ENCODE measurements around the gene SUPT20H. TPM values are rescaled to one million over a fixed set of nuclear protein-coding genes. Genes with fewer than 3 reads are reported as not detected.

Gene SUPT20H
- total RNA-seq, 1 donor: 42.6 TPM

- H3K4me3 ChIP-seq (ENCODE audit: low read length): peak overlapping the region; percentile 91
These were observed 60.9 kb downstream of the SUPT20H start for GRCh38 chr13:36998624-36999041.

GRCh38 chr13:36997716-36998427 is 61.6 kb downstream of the SUPT20H start:
- Histone ChIP-seq H3K9me3 (ENCODE audit: low read depth, low read length) (no peaks in the 10 kb centered on the region), H3K4me1 (ENCODE audit: insufficient read depth, low read length) (peaks cover 18% of the 10 kb centered on the region), H3K4me3 (ENCODE audit: low read length) (peak overlapping the region; percentile 91), H3K27me3 (ENCODE audit: insufficient read depth, low read length) (no peaks in the 10 kb centered on the region)

More at GRCh38 chr13:36998624-36999041, 60.9 kb downstream of the SUPT20H start:
- Histone ChIP-seq H3K27me3 (ENCODE audit: insufficient read depth, low read length) (no peaks in the 10 kb centered on the region), H3K4me1 (ENCODE audit: insufficient read depth, low read length) (peaks cover 18% of the 10 kb centered on the region), H3K9me3 (ENCODE audit: low read depth, low read length) (no peaks in the 10 kb centered on the region)

GRCh38 chr13:36992362-36992761 is 67.1 kb downstream of the SUPT20H start:
- Histone ChIP-seq H3K4me3 (ENCODE audit: low read length) (no peak overlapping the region), H3K9me3 (ENCODE audit: low read depth, low read length) (no peaks in the 10 kb centered on the region), H3K4me1 (ENCODE audit: insufficient read depth, low read length) (no peaks in the 10 kb centered on the region), H3K27me3 (ENCODE audit: insufficient read depth, low read length) (no peaks in the 10 kb centered on the region)

DNA sequence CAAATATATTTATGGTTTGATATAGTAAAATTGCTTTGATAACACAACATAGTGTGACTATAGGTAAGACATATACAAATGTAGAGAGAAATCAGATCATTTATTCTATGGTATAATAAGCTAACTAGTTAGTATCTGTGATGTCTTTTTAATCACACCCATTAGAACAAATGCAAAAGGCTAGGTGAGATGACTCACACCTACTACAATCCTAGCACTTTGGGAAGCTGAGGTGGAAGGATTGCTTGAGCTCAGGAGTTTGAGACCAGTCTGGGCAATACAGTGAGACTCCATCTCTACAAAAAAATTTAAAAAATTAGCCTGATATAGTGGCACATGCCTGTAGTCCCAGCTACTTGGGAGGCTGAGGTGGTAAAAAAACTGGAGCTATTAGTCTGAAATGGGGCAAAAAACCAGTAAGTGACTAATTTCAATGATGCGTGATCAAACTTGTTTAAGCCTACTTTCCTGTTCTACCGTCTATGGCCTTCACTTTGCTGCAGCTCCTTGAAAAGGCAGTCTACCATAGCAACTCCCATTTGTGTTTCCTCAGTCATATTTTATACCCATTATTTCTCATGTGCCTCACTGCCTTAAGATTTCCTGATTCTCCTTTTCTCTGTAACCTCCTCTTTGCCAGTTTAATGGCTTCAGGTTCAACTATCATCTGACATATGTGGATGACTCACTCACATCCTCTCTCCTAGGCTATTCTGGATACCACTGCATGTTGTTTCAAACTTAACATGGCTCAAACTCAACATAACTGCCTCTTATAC is 72.8 kb downstream of the SUPT20H start:
- no peaks in the 10 kb centered on the region for H3K4me1 ChIP-seq (ENCODE audit: insufficient read depth, low read length)
- no peaks in the 10 kb centered on the region for H3K27me3 ChIP-seq (ENCODE audit: insufficient read depth, low read length)
- no peaks in the 10 kb centered on the region for H3K9me3 ChIP-seq (ENCODE audit: low read depth, low read length)
- no peak overlapping the region for H3K4me3 ChIP-seq (ENCODE audit: low read length)

GRCh38 chr13:36981156-36981743 is 78.2 kb downstream of the SUPT20H start:
- no peaks in the 10 kb centered on the region for H3K27me3 ChIP-seq (ENCODE audit: insufficient read depth, low read length)
- H3K4me1 ChIP-seq (ENCODE audit: insufficient read depth, low read length): no peaks in the 10 kb centered on the region
- H3K9me3 ChIP-seq (ENCODE audit: low read depth, low read length): no peaks in the 10 kb centered on the region
- no peak overlapping the region for H3K4me3 ChIP-seq (ENCODE audit: low read length)

- Histone ChIP-seq H3K4me3 (ENCODE audit: low read length) (no peak overlapping the region), H3K9me3 (ENCODE audit: low read depth, low read length) (peaks cover 4% of the 10 kb centered on the region), H3K4me1 (ENCODE audit: insufficient read depth, low read length) (no peaks in the 10 kb centered on the region), H3K27me3 (ENCODE audit: insufficient read depth, low read length) (no peaks in the 10 kb centered on the region)
These were observed 80.0 kb downstream of the SUPT20H start for GRCh38 chr13:36979361-36980050.

- Histone ChIP-seq H3K4me1 (ENCODE audit: insufficient read depth, low read length) (no peaks in the 10 kb centered on the region), H3K4me3 (ENCODE audit: low read length) (no peak overlapping the region), H3K27me3 (ENCODE audit: insufficient read depth, low read length) (no peaks in the 10 kb centered on the region), H3K9me3 (ENCODE audit: low read depth, low read length) (peaks cover 4% of the 10 kb centered on the region)
These were observed 84.3 kb downstream of the SUPT20H start for GRCh38 chr13:36975172-36975571.

- Histone ChIP-seq H3K4me3 (ENCODE audit: low read length) (no peak overlapping the region), H3K27me3 (ENCODE audit: insufficient read depth, low read length) (no peaks in the 10 kb centered on the region), H3K9me3 (ENCODE audit: low read depth, low read length) (peaks cover 4% of the 10 kb centered on the region), H3K4me1 (ENCODE audit: insufficient read depth, low read length) (no peaks in the 10 kb centered on the region)
These were observed 85.7 kb downstream of the SUPT20H start for GRCh38 chr13:36973621-36974295.

GRCh38 chr13:36973009-36973408 is 86.5 kb downstream of the SUPT20H start:
- Histone ChIP-seq H3K4me1 (ENCODE audit: insufficient read depth, low read length) (no peaks in the 10 kb centered on the region), H3K27me3 (ENCODE audit: insufficient read depth, low read length) (no peaks in the 10 kb centered on the region), H3K4me3 (ENCODE audit: low read length) (no peak overlapping the region), H3K9me3 (ENCODE audit: low read depth, low read length) (peaks cover 4% of the 10 kb centered on the region)

GRCh38 chr13:36966404-36966803 is 93.1 kb downstream of the SUPT20H start:
- Histone ChIP-seq H3K4me3 (ENCODE audit: low read length) (no peak overlapping the region), H3K9me3 (ENCODE audit: low read depth, low read length) (no peaks in the 10 kb centered on the region), H3K27me3 (ENCODE audit: insufficient read depth, low read length) (no peaks in the 10 kb centered on the region), H3K4me1 (ENCODE audit: insufficient read depth, low read length) (no peaks in the 10 kb centered on the region)

- no peaks in the 10 kb centered on the region for H3K4me1 ChIP-seq (ENCODE audit: insufficient read depth, low read length)
- H3K27me3 ChIP-seq (ENCODE audit: insufficient read depth, low read length): no peaks in the 10 kb centered on the region
- no peak overlapping the region for H3K4me3 ChIP-seq (ENCODE audit: low read length)
These were observed 93.7 kb downstream of the SUPT20H start for GRCh38 chr13:36965767-36966166.

DNA sequence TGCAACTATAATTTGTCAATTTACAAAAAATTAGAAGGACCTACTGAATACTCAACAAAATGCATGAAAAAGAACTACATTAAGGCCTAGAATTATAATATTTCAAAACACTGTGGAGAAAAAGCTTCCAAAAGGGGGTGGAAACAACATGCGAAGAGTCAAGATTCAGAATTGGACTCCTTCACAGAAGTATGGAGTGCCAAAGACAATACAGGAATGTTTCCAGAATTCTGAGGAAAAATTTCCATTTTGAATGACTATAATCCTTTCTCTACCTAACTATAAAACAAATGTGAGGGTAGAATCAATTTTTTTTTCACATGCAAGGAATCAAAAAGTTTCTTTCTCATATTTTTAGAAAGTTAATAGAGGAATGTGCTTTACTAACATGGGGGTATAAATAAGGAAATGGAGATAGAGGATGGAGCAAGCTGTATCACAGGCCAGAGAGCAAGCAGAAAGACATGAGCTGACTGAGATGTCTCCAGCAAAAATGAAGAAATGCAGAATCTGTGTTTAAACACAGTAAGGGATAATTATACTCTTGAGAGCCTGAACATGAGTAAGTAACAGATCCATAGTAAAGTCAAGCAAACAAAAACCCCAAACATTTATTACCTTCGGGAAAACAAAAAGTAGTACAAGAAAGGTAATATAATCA is 99.9 kb downstream of the SUPT20H start:
- H3K4me1 ChIP-seq (ENCODE audit: insufficient read depth, low read length): no peaks in the 10 kb centered on the region
- no peaks in the 10 kb centered on the region for H3K9me3 ChIP-seq (ENCODE audit: low read depth, low read length)
- H3K27me3 ChIP-seq (ENCODE audit: insufficient read depth, low read length): no peaks in the 10 kb centered on the region
- H3K4me3 ChIP-seq (ENCODE audit: low read length): no peak overlapping the region

More at GRCh38 chr13:36965767-36966166, 93.7 kb downstream of the SUPT20H start:
- H3K9me3 ChIP-seq (ENCODE audit: low read depth, low read length): no peaks in the 10 kb centered on the region

Measured in mononuclear cell (primary cell).